GM18951 (cell line): ENCODE results near the gene CLTB.

Experiments
- POLR2A ChIP-seq: IDR thresholded peaks from 4 replicates; pipeline ENCODE4 v1.6.1; 2011; ENCODE audit warnings: mild to moderate bottlenecking; ENCODE audit not compliant: insufficient read length, insufficient read depth; ENCODE audit errors: extremely low read depth
- in situ Hi-C: fragments of 300-500 bp; cut with MboI; formaldehyde crosslinking; loops from one replicate; pipeline ENCODE4 v1.12.0; 2022; ENCODE audit warnings: low sequenced_read_pairs, mixed read lengths, inconsistent platforms; ENCODE audit not compliant: unreplicated experiment

The CLTB gene

DNA sequence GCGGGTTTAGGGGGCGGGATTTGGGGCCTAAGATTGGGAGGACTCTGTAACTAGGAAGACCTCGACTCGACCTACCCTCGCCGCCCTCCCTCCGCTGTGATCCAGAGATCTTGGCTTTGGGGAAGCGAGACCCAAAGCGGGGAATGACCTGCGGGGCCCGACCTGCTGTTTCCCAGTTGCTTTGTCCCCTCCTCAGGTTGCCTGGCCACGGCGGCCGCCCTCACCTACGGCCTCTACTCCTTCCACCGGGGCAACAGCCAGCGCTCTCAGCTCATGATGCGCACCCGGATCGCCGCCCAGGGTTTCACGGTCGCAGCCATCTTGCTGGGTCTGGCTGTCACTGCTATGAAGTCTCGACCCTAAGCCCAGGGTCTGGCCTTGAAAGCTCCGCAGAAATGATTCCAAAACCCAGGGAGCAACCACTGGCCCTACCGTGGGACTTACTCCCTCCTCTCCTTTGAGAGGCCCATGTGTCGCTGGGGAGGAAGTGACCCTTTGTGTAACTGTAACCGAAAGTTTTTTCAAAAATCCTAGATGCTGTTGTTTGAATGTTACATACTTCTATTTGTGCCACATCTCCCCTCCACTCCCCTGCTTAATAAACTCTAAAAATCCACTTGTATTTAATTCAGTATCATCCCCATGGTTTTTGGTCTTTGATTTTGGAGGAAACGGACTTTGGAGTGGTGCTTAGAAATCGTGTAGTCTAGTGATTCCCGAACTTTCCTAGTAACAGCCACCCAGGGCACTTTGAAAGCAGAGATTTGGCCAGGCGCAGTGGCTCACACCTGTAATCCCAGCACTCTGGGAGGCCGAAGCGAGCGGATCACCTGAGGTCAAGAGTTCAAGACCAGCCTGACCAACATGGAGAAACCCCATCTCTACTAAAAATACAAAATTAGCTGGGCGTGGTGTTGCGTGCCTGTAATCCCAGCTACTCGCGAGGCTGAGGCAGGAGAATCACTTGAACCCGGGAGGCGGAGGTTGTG is 26.9 kb downstream of the CLTB start:
- TF ChIP-seq POLR2A, result peak; percentile 69
- in situ Hi-C loops, result no loop called here

DNA sequence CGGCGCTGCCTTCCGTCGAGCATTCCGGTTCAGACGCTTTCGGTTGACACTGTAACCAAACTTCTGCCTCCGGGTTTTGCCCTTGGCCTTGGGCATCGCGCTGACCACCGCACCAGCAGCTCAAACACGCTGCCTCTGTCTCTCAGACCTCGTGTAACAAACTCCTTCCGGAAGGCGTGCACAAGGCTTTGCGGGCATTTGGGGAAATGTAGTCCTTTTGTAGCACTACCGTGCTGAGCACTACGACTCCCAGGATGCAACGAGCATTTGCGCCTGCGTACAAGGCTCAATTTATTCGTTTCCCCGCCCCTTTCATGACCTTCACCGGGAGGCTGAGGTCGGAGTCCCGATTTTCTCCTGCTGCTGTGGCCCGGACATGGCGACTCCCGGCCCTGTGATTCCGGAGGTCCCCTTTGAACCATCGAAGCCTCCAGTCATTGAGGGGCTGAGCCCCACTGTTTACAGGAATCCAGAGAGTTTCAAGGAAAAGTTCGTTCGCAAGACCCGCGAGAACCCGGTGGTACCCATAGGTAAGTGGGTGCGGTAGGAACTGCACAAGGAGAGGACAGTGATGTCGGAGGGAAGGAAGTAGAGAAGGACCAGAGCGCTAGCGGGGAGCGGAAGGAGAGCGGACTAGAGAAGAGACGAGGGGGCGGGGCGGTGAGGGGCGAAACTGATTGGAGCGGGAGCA is 27.8 kb downstream of the CLTB start, which contains the start of the genes HIGD2A and NOP16:
Gene HIGD2A, plus strand, starts transcription at position 308 of the 691 bp plus-strand sequence. Its CDS starts 69 bp downstream, at position 377.
Gene NOP16, minus strand, starts transcription at position 155 of the 691 bp plus-strand sequence. Its CDS starts 59 bp downstream, at position 96.
- TF ChIP-seq POLR2A, result peak; percentile 79
- in situ Hi-C loops, result no loop called here

DNA sequence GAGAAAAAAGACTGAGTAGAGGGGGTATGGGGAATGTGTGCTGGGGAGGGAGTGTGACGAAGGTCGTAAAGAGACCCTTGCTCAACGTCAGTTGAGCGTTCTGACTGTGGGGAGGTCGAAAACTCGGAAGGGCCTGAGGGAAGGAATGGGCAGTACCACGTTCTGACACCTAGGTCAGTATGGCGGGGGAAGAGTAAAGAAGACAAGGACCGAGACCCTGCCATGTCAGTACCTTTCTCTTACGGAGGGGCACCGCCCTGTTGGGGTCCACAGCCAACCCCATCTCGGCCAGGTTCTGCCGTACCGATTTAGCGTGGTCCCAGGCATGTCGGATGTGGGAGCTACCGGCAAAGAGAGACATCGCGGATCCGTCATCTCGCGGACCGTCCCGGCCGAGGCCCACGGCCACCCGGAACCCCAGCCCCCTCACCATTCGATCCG is 28.3 kb downstream of the CLTB start:
- in situ Hi-C loops, result no loop called here
- TF ChIP-seq POLR2A, result no peak

DNA sequence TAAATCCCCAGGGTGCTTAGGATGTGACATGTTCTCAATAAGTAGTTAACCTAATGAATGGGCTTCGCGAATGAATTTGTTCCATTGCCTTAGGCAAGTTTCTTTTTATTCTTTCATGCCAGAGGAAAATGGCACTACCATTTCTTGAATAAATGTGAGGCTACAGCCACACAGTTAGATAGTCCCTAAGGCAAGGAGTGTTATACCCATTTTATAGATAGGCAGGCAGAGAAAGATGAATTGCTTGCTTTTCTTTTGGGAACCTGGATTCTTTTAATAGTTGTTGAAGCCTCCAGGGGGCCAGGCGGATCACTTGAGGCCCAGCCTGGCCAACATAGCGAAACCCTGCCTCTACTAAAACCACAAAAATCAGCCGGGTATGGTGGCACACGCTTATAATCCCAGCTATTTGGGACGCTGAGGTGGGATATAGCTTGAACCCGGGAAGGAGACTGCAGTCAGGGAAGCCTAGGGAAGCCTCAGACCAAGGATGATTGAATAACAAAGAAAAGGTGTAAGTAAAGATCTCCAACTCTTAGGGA is 28.9 kb downstream of the CLTB start:
- in situ Hi-C loops, result no loop called here
- no peak for TF ChIP-seq POLR2A

DNA sequence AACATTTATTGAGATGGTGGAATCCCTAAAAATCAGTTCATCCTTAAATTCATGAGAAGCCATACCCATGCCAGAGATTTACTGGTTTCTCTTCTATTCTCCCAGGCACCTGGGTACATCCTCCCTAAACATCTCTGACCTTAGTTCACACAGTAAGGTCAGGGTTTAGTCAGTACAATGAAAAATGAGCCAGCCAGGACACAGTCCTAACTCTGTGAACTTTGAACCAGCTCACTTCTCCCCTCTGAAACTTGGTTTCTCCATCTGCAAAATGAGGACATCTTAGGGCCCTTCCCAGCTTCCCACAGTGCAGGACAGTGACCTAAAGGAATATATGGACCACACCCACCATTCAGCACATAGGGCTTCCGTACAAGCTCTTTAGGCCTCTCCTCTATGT is 29.8 kb downstream of the CLTB start:
- in situ Hi-C loops, result no loop called here

DNA sequence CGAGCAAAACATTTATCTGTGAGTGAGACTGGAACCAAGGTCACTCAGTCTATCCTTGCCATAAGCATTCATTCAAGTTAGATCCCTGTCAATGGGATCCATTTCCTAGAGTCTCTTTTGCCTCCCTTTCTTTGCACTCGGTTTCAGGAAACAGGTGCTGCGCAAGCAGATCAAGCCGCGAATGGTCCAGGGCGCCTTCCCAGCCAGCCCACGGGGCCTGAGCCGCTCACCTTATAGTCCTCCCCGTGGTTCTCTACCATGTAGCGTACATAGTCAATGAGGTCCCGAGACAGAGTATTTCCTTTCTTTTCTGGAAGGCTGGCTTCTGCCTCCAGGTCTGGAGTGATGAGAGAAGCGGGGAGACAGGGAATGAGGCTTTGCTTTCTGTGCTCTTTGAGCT is 31.3 kb downstream of the CLTB start:
- in situ Hi-C loops, result no loop called here
- TF ChIP-seq POLR2A, result no peak

More for the DNA sequence above, 29.8 kb downstream of the CLTB start:
- TF ChIP-seq POLR2A, result no peak

DNA sequence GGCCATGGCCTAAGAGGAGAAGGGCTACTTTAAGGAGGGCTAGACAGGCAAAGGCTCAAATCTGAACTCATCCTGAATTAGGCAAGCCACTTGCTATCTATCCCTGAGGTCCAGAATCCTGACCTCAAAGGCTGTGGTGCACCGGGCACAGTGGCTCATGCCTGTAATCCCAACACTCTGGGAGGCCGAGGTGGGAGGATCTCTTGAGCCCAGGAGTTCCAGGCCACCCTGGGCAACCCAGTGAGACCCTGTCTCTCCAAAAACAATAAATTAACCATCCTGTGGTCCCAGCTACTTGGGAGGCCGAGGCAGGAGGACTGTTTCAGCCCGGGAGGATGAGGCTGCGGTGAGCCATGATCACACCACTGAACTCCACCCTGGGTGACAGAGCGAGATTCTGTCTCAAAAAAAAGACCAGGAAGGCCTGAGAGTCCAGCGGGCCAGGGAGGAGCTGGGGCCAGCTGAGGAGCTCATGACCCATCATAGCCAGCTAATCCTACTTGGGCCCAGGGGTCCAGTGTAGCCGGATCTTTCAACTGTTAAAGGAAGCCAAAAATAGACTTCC is 31.9 kb downstream of the CLTB start:
- TF ChIP-seq POLR2A, result no peak
- in situ Hi-C loops, result no loop called here

DNA sequence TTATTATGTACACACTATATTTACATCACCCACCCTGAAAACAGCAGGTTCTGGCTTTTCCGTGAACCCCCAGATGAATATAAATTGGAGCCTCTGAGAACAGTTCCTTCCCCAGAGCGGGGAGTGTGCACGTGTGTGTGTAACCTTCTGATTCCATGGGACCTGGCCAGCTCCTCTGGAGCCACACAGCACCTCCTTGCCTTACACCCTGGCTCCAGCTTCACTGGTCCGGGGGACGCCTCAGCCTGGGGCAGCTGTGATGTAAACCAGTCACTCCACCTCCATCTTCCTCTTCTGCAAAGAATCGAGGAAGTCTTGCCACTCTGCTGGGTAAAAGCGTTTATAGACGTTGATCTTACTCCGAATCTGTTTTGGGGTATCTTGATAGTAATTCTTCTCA is 32.4 kb downstream of the CLTB start:
- in situ Hi-C loops, result no loop called here
- no peak for TF ChIP-seq POLR2A

DNA sequence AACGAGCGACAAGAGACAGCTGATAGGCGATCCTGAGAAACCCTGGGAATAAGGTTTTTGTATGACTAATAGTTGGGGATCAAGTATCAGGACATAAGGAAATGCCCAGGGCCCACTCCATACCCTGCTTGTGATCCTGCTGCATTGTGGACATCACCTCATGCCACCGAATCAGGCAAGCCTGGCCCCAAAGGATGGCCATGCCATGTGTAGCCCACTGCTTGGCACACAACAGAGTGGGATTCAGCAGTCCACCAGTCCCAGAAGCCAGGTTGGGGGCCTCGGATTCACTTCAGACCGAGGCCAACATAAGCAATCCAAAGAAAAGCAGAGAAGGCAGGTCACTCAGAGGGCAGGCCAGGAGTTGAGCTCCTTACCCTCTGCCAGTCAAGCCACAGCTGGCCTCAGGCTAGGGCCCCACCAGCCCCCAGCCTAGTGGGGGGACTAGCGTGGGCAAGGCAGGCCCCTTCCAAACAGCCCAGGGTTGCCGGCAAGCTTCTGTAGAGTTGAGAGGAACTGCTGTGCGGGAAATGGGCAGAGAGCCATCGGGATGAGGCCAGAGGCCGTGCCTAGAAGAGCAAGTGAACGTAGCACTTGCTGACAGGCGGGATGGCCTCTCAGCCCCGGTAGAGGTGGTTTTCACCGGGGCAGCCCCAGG is 33.0 kb downstream of the CLTB start:
- in situ Hi-C loops, result no loop called here
- TF ChIP-seq POLR2A, result no peak

DNA sequence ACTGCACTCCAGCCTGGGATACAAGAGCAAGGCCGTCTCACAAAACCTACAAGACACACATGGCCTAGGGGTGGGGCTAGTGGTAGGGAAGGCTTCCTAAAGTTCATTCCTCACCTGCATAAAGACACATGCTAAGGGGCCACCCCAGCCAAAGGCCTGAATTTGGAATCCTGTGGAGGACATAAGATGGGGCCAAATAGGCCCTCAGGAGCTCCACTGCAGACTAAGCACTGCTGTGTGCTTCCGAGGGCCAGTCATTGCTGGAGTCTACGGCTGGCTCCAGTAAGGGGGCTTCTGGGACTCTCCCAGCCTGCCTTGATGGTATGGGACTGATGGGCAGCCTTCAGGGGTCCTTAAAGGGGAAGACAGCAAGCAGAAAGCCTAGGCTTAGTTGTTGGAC is 33.6 kb downstream of the CLTB start:
- in situ Hi-C loops, result no loop called here

DNA sequence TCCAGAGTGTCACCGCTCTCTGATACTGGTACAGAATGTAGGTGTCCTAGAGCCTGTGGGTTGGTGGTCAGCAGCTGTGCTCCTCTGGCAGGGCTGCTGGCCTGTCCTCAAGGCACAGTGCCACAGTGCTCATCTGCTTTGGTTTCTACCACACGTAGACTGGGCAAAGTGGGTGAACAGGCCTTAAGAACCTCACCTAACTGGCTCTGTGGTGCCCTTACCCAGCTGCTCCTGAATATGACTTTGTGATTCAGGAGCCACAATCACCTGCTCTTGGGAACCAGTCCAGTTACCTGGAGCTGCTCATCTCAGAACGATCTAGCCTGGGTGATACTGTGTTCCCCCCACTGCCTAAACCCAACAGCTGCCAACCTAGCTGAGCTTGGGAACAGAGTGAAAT is 34.4 kb downstream of the CLTB start:
- in situ Hi-C loops, result no loop called here
- no peak for TF ChIP-seq POLR2A

More for the DNA sequence above, 33.6 kb downstream of the CLTB start:
- TF ChIP-seq POLR2A, result no peak

DNA sequence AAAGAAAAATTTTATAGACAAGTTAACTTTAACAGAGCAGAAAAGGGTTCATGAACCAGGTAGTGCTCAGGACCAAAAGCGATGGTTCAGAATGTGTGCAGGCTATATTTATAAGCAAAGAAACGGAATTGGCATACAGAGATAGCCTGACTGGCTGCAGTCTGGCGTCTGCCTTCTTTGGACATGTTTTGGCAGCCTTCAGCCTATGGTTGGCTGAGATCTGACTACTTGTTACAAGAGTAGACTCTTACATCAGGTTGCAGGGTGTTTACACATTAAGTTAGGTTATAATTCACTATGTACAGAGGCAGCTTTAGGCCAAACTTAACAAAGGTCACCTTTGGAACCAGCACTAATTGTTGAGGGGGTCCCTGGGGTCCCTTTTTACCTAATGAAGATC is 34.9 kb downstream of the CLTB start:
- in situ Hi-C loops, result no loop called here
- no peak for TF ChIP-seq POLR2A
